DMS53 (cell line): ENCODE measurements around the gene MED23.
A peak's percentile ranks its signal among the peaks of the same experiment; 100 is the strongest.

Experiments
- DNase-seq: peaks from one replicate; lab custom pipeline; 2025; lab: John Stamatoyannopoulos, UW

MED23 gene

GRCh38 chr6:131641554-131641953, 13.5 kb upstream of the MED23 start:
- DNase-seq, result no peak

- no peak for DNase-seq
Observed at GRCh38 chr6:131640576-131640975, 12.5 kb upstream of the MED23 start.

GRCh38 chr6:131640100-131640499, 12.1 kb upstream of the MED23 start:
- no peak for DNase-seq

GRCh38 chr6:131638013-131638412, 10.0 kb upstream of the MED23 start:
- no peak for DNase-seq

GRCh38 chr6:131636880-131637792, 9.1 kb upstream of the MED23 start, which contains the start of gene ENPP3:
Gene ENPP3 (plus strand): TSS chr6:131637302. CDS start chr6:131637385, 83 bp downstream.
- DNase-seq, result no peak

GRCh38 chr6:131635384-131636340, 7.6 kb upstream of the MED23 start:
- DNase-seq, result peak; percentile 27

- no peak for DNase-seq
Observed at GRCh38 chr6:131631625-131632289, 3.7 kb upstream of the MED23 start.

- DNase-seq, result no peak
Observed at GRCh38 chr6:131629651-131630050, 1.6 kb upstream of the MED23 start.

GRCh38 chr6:131628726-131629125, 684 bp upstream of the MED23 start:
- no peak for DNase-seq

GRCh38 chr6:131615275-131615674, 12.8 kb downstream of the MED23 start:
- no peak for DNase-seq

GRCh38 chr6:131613296-131613925, 14.6 kb downstream of the MED23 start:
- DNase-seq, result no peak

- DNase-seq, result no peak
Observed at GRCh38 chr6:131602781-131603312, 25.2 kb downstream of the MED23 start.

- no peak for DNase-seq
Observed at GRCh38 chr6:131600716-131601115, 27.3 kb downstream of the MED23 start.

GRCh38 chr6:131597446-131597845, 30.6 kb downstream of the MED23 start:
- DNase-seq, result peak; percentile 19

- DNase-seq, result no peak
Observed at GRCh38 chr6:131594074-131594473, 34.0 kb downstream of the MED23 start.

GRCh38 chr6:131592935-131593334, 35.1 kb downstream of the MED23 start:
- no peak for DNase-seq

- no peak for DNase-seq
Observed at GRCh38 chr6:131588643-131589042, 39.4 kb downstream of the MED23 start.

- no peak for DNase-seq
Observed at GRCh38 chr6:131587909-131588308, 40.1 kb downstream of the MED23 start.

- no peak for DNase-seq
Observed at GRCh38 chr6:131586543-131586942, 41.5 kb downstream of the MED23 start.

- DNase-seq, result no peak
Observed at GRCh38 chr6:131581523-131581922, 46.5 kb downstream of the MED23 start.

GRCh38 chr6:131575834-131576478, 52.1 kb downstream of the MED23 start:
- DNase-seq, result no peak
